ENCODE measurements around the gene URI1. TPM values are rescaled to one million over a fixed set of nuclear protein-coding genes. Genes with fewer than 3 reads are reported as not detected.

The URI1 gene
- total RNA-seq, 1 experiment from 2014 or later, result 68.9 TPM

- no peaks in the 10 kb centered on the region for H3K4me1 Mint-ChIP-seq (ENCODE audit: insufficient read depth, unreplicated experiment)
- H3K9me3 Mint-ChIP-seq (ENCODE audit: unreplicated experiment), result peaks cover 13% of the 10 kb centered on the region
- no peaks in the 10 kb centered on the region for H3K27me3 Mint-ChIP-seq (ENCODE audit: insufficient read depth, unreplicated experiment)
- no peaks in the 10 kb centered on the region for H3K36me3 Mint-ChIP-seq (ENCODE audit: insufficient read depth, unreplicated experiment)
- H3K27ac Mint-ChIP-seq (ENCODE audit: low read depth, unreplicated experiment), result no peak overlapping the region
- no peak for DNase-seq (ENCODE audit: unreplicated experiment)
- H3K4me3 Mint-ChIP-seq (ENCODE audit: unreplicated experiment), result no peak overlapping the region
- ChIA-PET POLR2A (no interaction called here), CTCF (no interaction called here)
- intact Hi-C loops (cut with micrococcal nuclease), result no loop called here
- TF ChIP-seq CTCF (IDR thresholded peaks at IDR 0.05; ENCODE audit: unreplicated experiment), result no peak
- BruUV-seq (replicated peaks), result no TSS peak
These were observed 7.8 kb upstream of the URI1 start for GRCh38 chr19:29934257-29934656.

GRCh38 chr19:29934781-29935180, 7.3 kb upstream of the URI1 start:
- TF ChIP-seq CTCF (IDR thresholded peaks at IDR 0.05; ENCODE audit: unreplicated experiment), result no peak
- H3K27ac Mint-ChIP-seq (ENCODE audit: low read depth, unreplicated experiment), result no peak overlapping the region
- BruUV-seq (replicated peaks), result no TSS peak
- H3K36me3 Mint-ChIP-seq (ENCODE audit: insufficient read depth, unreplicated experiment), result no peaks in the 10 kb centered on the region
- no peak overlapping the region for H3K4me3 Mint-ChIP-seq (ENCODE audit: unreplicated experiment)
- POLR2A ChIA-PET, result no interaction called here
- CTCF ChIA-PET, result no interaction called here
- no peaks in the 10 kb centered on the region for H3K4me1 Mint-ChIP-seq (ENCODE audit: insufficient read depth, unreplicated experiment)
- peaks cover 13% of the 10 kb centered on the region for H3K9me3 Mint-ChIP-seq (ENCODE audit: unreplicated experiment)
- DNase-seq (ENCODE audit: unreplicated experiment), result no peak
- intact Hi-C loops (cut with micrococcal nuclease), result no loop called here
- no peaks in the 10 kb centered on the region for H3K27me3 Mint-ChIP-seq (ENCODE audit: insufficient read depth, unreplicated experiment)

GRCh38 chr19:29936409-29936808, 5.6 kb upstream of the URI1 start:
- intact Hi-C loops (cut with micrococcal nuclease), result no loop called here
- H3K9me3 Mint-ChIP-seq (ENCODE audit: unreplicated experiment), result peaks cover 13% of the 10 kb centered on the region
- no peak for DNase-seq (ENCODE audit: unreplicated experiment)
- ChIA-PET POLR2A (no interaction called here), CTCF (interaction anchor here (0.6 kb wide), 1 partner anchor 62 kb away, joined by 4 read pairs; no protein-coding TSS in a partner anchor)
- no peaks in the 10 kb centered on the region for H3K4me1 Mint-ChIP-seq (ENCODE audit: insufficient read depth, unreplicated experiment)
- no TSS peak for BruUV-seq (replicated peaks)
- H3K4me3 Mint-ChIP-seq (ENCODE audit: unreplicated experiment), result no peak overlapping the region
- H3K36me3 Mint-ChIP-seq (ENCODE audit: insufficient read depth, unreplicated experiment), result no peaks in the 10 kb centered on the region
- no peak for TF ChIP-seq CTCF (IDR thresholded peaks at IDR 0.05; ENCODE audit: unreplicated experiment)
- H3K27ac Mint-ChIP-seq (ENCODE audit: low read depth, unreplicated experiment), result no peak overlapping the region
- H3K27me3 Mint-ChIP-seq (ENCODE audit: insufficient read depth, unreplicated experiment), result no peaks in the 10 kb centered on the region

GRCh38 chr19:29939628-29940027, 2.4 kb upstream of the URI1 start:
- ChIA-PET POLR2A (no interaction called here), CTCF (interaction anchor here (0.6 kb wide), 1 partner anchor 241 kb away, joined by 3 read pairs; no protein-coding TSS in a partner anchor)
- no TSS peak for BruUV-seq (replicated peaks)
- intact Hi-C loops (cut with micrococcal nuclease), result no loop called here
- no peaks in the 10 kb centered on the region for H3K27me3 Mint-ChIP-seq (ENCODE audit: insufficient read depth, unreplicated experiment)
- H3K9me3 Mint-ChIP-seq (ENCODE audit: unreplicated experiment), result peaks cover 13% of the 10 kb centered on the region
- no peak overlapping the region for H3K4me3 Mint-ChIP-seq (ENCODE audit: unreplicated experiment)
- no peak for DNase-seq (ENCODE audit: unreplicated experiment)
- TF ChIP-seq CTCF (IDR thresholded peaks at IDR 0.05; ENCODE audit: unreplicated experiment), result no peak
- no peak overlapping the region for H3K27ac Mint-ChIP-seq (ENCODE audit: low read depth, unreplicated experiment)
- H3K36me3 Mint-ChIP-seq (ENCODE audit: insufficient read depth, unreplicated experiment), result peaks cover 6% of the 10 kb centered on the region
- peaks cover 5% of the 10 kb centered on the region for H3K4me1 Mint-ChIP-seq (ENCODE audit: insufficient read depth, unreplicated experiment)
